ENCODE measurements around the gene SMLR1. TPM values are rescaled to one million over a fixed set of nuclear protein-coding genes. Genes with fewer than 3 reads are reported as not detected.

Gene SMLR1
- total RNA-seq, 4 donors from 2014 or later: not detected

- DNase-seq (ENCODE audit: low spot score) (no peak), ATAC-seq (ENCODE audit: low FRiP score) (no peak)
- no peak for TF ChIP-seq CTCF (IDR thresholded peaks at IDR 0.05)
Measured at GRCh38 chr6:130836055-130836640, 8.9 kb downstream of the SMLR1 start.

GRCh38 chr6:130837067-130837466 lies 9.9 kb downstream of the SMLR1 start:
- DNase-seq (ENCODE audit: low spot score) (no peak), ATAC-seq (ENCODE audit: low FRiP score) (no peak)
- TF ChIP-seq CTCF (IDR thresholded peaks at IDR 0.05): no peak

- DNase-seq (ENCODE audit: low spot score): no peak
- no peak for TF ChIP-seq CTCF (IDR thresholded peaks at IDR 0.05)
- no peak for ATAC-seq (ENCODE audit: low FRiP score)
Measured at GRCh38 chr6:130838250-130838860, 11.1 kb downstream of the SMLR1 start.

- no peak for TF ChIP-seq CTCF (IDR thresholded peaks at IDR 0.05)
- ATAC-seq (ENCODE audit: low FRiP score): no peak
- no peak for DNase-seq (ENCODE audit: low spot score)
Measured at GRCh38 chr6:130838951-130839350, 11.7 kb downstream of the SMLR1 start.

- ATAC-seq (ENCODE audit: low FRiP score): no peak
- TF ChIP-seq CTCF (IDR thresholded peaks at IDR 0.05): no peak
- DNase-seq (ENCODE audit: low spot score): no peak
Measured at GRCh38 chr6:130839379-130839778, 12.2 kb downstream of the SMLR1 start.

- ATAC-seq (ENCODE audit: low FRiP score): no peak
Measured at GRCh38 chr6:130840050-130840449, 12.8 kb downstream of the SMLR1 start.

More at GRCh38 chr6:130840050-130840449, 12.8 kb downstream of the SMLR1 start:
- DNase-seq (ENCODE audit: low spot score): no peak
- TF ChIP-seq CTCF (IDR thresholded peaks at IDR 0.05): no peak
